Progenitor cell of endocrine pancreas (in vitro differentiated cells): ENCODE data around the gene TAT. TPM values are rescaled to one million over a fixed set of nuclear protein-coding genes. Genes with fewer than 3 reads are reported as not detected.
A peak's percentile ranks its signal among the peaks of the same experiment; 100 is the strongest.

ENCODE experiments used
- DNase-seq: peaks from one replicate; pipeline ENCODE4 v3.0.0; 2021; ENCODE audit warnings: low spot score; ENCODE audit not compliant: unreplicated experiment
- H3K27ac Mint-ChIP-seq: 2 replicates; pipeline ENCODE4 v1.8.0; 2021; ENCODE audit warnings: mild to moderate bottlenecking, moderate library complexity, mixed read lengths
- H3K27me3 Mint-ChIP-seq: 2 replicates; pipeline ENCODE4 v1.8.0; 2021; ENCODE audit warnings: mixed read lengths
- H3K36me3 Mint-ChIP-seq: 2 replicates; pipeline ENCODE4 v1.8.0; 2022; ENCODE audit warnings: mixed read lengths; ENCODE audit not compliant: insufficient read depth
- H3K4me1 Mint-ChIP-seq: 2 replicates; pipeline ENCODE4 v1.8.0; 2021; ENCODE audit warnings: low read depth, mixed read lengths
- H3K4me3 Mint-ChIP-seq: 2 replicates; pipeline ENCODE4 v1.8.0; 2021; ENCODE audit warnings: low read depth, mild to moderate bottlenecking, moderate library complexity, mixed read lengths
- H3K9me3 Mint-ChIP-seq: 2 replicates; pipeline ENCODE4 v1.8.0; 2021; ENCODE audit warnings: low read depth, mixed read lengths
- long read RNA-seq: library from polyadenylated mRNA; unstranded; transcript quantifications from one replicate; pipeline ENCODE4 v2.0.0, GENCODE V29; 2020
- total RNA-seq: library from RNA; stranded (reverse); gene quantifications from 2 replicates; pipeline ENCODE4 v1.2.1, GENCODE V29; 2021
- TF ChIP-seq, protein P1 (sequence below): fragments of 200-600 bp; sonication (generic); IDR thresholded peaks from one replicate; pipeline ENCODE4 v1.5.0; 2021; ENCODE audit warnings: antibody characterized with exemption, mild to moderate bottlenecking; ENCODE audit not compliant: unreplicated experiment

The TAT gene
- total RNA-seq = not detected in 2 replicates
- long read RNA-seq = 0 reads

DNA sequence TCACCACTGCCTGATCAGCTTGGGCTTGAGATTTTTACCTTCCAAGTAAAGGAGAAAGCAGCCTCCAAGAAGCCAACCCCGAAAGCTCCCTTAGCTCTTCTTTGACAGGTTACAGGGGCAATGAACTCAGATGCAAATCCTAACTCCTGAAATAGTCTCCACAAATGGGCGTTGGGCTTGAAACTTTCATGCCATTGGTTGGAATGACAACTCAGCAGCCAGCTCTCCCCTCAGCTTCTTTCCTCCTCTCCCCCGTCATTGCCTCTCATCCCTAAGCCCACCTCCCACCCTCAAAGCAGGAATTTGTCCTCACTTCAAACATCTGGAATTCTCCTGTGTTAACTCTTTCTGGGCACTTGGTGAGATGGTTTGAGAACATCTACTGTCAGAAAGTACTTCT is at the start of gene TAT:
TAT (minus strand) TSS at position 122 of the 400 bp plus-strand sequence. CDS start 677 bp downstream, outside the sequence.
- no peaks in the 10 kb centered on the region for H3K9me3 Mint-ChIP-seq
- no peak within 1 kb of the TSS for H3K4me3 Mint-ChIP-seq
- DNase-seq = no peak
- no peak within 1 kb of the TSS for H3K27ac Mint-ChIP-seq
- H3K36me3 Mint-ChIP-seq = no peaks in the 10 kb centered on the region
- peaks cover 7% of the 10 kb centered on the region for H3K4me1 Mint-ChIP-seq
- no peaks in the 10 kb centered on the region for H3K27me3 Mint-ChIP-seq
- TF ChIP-seq, protein P1, sequence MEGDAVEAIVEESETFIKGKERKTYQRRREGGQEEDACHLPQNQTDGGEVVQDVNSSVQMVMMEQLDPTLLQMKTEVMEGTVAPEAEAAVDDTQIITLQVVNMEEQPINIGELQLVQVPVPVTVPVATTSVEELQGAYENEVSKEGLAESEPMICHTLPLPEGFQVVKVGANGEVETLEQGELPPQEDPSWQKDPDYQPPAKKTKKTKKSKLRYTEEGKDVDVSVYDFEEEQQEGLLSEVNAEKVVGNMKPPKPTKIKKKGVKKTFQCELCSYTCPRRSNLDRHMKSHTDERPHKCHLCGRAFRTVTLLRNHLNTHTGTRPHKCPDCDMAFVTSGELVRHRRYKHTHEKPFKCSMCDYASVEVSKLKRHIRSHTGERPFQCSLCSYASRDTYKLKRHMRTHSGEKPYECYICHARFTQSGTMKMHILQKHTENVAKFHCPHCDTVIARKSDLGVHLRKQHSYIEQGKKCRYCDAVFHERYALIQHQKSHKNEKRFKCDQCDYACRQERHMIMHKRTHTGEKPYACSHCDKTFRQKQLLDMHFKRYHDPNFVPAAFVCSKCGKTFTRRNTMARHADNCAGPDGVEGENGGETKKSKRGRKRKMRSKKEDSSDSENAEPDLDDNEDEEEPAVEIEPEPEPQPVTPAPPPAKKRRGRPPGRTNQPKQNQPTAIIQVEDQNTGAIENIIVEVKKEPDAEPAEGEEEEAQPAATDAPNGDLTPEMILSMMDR = no peak

DNA sequence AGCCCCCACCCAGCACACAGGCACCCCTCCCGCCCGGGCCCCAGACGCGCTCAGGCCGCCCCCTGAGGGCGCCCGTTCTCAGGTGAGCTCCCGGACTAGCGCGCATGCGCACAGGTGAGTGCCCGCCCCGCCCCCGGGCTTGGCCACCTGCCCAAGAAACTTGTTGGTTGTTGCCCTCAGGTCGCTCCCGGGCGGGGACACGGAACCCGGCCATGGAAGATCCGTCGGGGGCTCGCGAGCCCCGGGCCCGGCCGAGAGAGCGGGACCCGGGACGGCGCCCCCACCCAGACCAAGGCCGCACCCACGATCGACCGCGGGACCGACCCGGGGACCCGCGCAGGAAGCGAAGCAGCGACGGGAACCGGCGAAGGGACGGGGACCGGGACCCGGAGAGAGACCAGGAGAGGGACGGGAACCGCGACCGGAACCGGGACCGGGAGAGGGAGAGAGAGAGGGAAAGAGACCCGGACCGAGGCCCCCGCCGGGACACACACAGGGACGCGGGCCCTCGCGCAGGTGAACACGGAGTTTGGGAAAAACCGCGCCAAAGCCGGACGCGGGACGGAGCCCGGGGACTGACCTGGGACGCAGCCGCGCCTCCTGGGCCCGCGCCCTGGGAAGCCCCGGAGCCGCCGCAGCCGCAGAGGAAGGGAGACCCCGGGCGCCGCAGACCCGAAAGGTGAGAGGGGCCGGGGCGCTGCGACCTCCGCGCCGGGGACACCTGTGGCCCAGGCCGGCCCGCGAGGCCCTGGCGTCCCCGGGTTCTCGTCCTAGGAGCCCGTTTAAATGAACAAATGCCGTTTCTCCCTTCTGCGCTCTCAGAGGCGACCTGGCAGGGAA is 49.3 kb upstream of the TAT start, which contains the start of gene MARVELD3:
MARVELD3 (plus strand) TSS at position 167 of the 840 bp plus-strand sequence; CDS start at position 213, 46 bp downstream.
- DNase-seq = peak; percentile 96

DNA sequence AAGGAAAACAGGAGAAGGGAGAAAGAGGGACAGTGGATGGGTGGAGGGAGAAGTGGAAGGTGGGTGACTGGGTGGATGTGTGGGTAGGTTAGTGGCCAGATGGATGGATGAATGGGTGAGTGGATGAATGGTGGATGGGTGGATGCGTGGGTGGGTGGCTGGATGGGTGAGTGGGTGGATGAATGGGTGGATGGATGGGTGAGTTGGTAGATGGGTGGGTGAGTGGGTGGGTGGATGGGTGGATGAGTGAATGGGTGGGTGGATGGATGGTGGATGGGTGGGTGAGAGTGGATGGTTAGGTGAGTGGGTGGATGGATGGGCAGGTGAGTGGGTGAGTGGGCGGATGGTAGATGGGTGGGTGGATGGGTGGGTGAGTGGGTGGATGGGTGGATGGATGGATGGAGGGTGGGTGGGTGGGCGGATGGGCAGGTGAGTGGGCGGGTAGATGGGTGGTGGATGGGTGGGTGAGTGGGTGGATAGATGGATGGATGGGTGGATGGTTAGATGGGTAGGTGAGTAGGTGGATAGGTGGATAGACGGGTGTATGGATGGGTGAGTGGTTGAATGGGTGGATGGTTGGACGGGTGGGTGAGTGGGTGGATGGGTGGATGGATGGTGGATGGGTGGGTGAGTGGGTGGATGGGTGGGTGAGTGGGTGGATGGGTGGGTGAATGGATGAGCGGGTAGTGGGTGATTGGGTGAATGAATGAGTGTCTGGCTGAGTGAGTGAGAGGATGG is 48.4 kb upstream of the TAT start:
- Mint-ChIP-seq H3K27me3 (no peaks in the 10 kb centered on the region), H3K4me1 (peaks cover 16% of the 10 kb centered on the region), H3K36me3 (peaks cover 10% of the 10 kb centered on the region), H3K27ac (no peak overlapping the region), H3K4me3 (peak overlapping the region; percentile 86), H3K9me3 (no peaks in the 10 kb centered on the region)
- no peak for DNase-seq
- TF ChIP-seq, protein P1 = no peak

More for the DNA sequence above, 49.3 kb upstream of the TAT start, which contains the start of gene MARVELD3:
- Mint-ChIP-seq H3K36me3 (peaks cover 13% of the 10 kb centered on the region), H3K27me3 (no peaks in the 10 kb centered on the region), H3K4me1 (peaks cover 16% of the 10 kb centered on the region), H3K4me3 (peak within 1 kb of the TSS; percentile 86), H3K9me3 (no peaks in the 10 kb centered on the region), H3K27ac (peak within 1 kb of the TSS; percentile 95)
- TF ChIP-seq, protein P1 = peak; percentile 35

DNA sequence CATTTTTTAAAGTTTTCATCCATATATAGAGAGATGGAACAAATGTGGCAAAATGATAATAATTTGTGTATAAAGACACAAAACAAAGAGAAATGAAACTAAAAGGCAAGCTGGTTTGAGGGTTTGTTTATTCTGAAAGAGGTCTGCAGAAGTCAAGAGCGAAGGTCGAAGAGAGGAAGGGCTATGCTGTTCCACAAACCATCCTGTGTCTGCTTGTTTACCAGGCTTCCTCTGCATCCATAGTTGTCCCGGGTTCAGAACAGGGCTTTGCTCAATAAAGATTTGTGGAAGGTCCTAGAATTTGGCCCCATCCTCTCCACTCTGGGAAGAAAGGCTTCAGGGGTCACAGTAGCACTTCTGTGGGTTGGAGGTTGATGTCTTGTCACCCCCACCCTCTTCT is 46.7 kb upstream of the TAT start:
- Mint-ChIP-seq H3K4me3 (no peak overlapping the region), H3K9me3 (no peaks in the 10 kb centered on the region), H3K27me3 (no peaks in the 10 kb centered on the region), H3K36me3 (peaks cover 3% of the 10 kb centered on the region), H3K27ac (no peak overlapping the region), H3K4me1 (peaks cover 6% of the 10 kb centered on the region)
- TF ChIP-seq, protein P1 = no peak
- no peak for DNase-seq

DNA sequence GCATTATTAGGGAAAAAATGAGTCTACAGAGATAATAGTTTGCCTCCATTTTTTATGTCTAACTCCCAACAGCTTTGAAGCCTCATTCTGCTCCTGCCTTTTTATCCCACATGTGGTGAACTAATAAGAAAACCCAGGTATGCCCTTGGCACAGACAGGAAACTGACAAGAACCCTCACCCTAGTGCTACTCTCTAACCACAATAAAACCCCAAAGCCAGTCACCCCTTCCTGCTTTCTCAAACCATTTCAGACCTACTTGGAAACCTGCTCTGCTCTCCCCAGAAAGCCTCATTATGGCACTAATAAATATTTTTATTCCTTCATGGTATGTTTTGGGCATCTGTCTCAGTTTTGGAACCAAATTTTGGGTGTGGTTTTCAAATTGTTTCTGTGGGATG is 45.2 kb upstream of the TAT start:
- Mint-ChIP-seq H3K4me3 (no peak overlapping the region), H3K9me3 (no peaks in the 10 kb centered on the region), H3K4me1 (no peaks in the 10 kb centered on the region), H3K27ac (no peak overlapping the region), H3K27me3 (no peaks in the 10 kb centered on the region), H3K36me3 (no peaks in the 10 kb centered on the region)
- DNase-seq = no peak
- TF ChIP-seq, protein P1 = no peak
